HG02642 (cell line): ENCODE data around the gene JADE1.

ENCODE experiments used
- ATAC-seq: cut with Tn5 transposase; IDR thresholded peaks from one replicate; pipeline ENCODE4 v1.9.1; 2021; ENCODE audit warnings: mild to moderate bottlenecking; ENCODE audit not compliant: unreplicated experiment, poor library complexity

JADE1 gene

DNA sequence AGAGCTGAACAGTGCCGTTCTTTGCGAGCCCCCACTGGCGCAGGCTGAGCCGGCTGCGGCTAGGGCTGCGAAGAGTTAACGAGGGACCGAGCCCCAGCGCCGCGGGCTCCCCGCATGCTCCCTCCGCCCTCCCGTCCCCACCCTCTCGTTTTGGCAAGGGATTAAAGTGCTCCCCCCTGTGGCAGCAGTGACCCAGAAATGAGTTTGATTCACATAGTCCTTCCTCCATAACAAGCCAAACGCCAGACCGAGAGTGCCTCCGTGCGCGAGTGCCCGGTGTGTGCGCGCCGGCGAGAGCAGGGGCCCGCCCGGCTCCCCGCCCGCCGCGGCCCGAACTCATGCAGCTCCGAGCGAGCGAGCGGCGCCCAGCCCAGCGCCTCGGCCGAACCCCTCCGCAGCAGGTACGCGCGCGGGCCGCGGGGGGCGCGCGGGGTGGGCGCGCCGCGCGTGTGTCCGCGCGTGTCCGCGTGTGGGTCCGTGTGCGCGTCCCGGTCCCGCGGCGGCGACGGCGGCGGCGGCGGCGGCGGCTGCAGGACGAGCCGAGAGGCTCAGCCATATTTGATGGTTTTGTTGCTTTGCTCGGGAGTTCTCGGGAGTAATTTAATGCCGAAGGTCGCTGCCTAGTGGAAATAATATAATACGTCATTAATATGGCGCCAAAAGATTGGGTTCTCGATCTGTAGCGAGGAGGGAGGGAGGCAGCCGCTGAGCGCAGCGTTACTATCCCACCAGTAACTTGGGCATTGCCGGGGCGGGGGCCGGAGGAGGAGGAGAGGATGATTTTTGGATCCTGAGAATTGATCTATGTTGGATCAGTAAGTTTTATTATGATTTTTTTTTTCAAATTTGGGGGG lies at the start of gene JADE1:
TSS of gene JADE1 (plus strand) at position 224 of the 854 bp plus-strand sequence. CDS start 22,059 bp downstream, outside the sequence.
- peak; percentile 50 for ATAC-seq

DNA sequence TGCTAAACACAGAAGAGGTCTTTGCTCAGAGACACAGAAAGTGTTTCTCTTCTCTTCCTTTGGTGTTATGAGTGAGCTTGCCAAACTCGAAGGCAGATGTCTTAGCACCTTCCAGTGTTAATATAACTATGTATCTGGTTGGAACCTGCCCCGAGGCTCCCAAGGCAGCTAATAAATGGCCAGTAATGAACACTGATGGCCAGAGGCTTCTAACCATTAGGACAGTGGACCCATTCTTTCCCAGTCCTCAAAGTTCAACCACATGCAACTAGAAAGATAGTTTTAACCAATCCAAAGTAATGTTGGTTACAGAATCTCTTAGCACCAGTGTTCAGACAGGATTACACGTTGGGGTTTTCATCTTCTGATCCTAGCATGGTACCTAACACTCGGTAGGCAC lies 42.7 kb upstream of the JADE1 start:
- no peak for ATAC-seq

GRCh38 chr4:128768373-128768996 lies 41.0 kb upstream of the JADE1 start:
- ATAC-seq = no peak

- ATAC-seq = no peak
Observed at GRCh38 chr4:128769011-128769410, 40.5 kb upstream of the JADE1 start.

DNA sequence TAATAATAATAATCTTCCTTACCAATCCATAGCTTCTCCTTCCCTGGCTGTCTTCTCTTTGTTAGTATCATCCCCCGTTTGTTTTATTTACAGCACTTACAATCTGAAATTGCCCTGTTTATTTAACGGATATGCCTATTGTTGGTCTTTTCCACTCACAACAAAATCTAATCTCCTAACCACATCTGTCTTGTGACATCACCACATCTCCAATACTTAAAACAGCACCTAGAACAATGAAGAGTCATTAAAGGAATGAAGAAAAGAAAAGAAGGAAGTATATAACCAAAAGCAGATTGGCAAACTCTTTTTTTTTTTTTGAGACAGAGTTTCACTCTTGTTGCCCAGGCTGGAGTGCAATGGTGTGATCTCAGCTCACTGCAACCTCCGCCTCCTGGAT lies 38.7 kb upstream of the JADE1 start:
- no peak for ATAC-seq

DNA sequence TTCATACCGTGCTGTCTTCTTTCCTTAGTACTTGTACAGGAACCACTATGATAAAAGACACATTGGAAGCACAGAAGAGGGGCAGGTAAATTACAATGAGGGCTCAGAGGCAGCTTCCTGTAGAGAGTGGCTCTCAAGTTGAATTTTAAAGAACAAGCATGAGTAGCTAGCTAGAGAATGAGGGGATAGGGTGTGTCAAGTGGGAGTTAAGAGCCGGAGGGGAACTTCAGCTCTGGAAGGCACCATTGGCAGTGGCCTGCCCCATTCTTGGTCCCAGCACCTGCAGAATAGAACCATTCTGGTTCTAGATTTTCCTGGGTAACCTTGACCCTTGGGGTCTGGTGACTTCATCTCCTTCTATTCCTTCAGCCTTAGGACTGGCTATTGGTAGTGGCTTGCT lies 34.0 kb upstream of the JADE1 start:
- ATAC-seq = no peak

GRCh38 chr4:128775916-128776315 lies 33.6 kb upstream of the JADE1 start:
- ATAC-seq = no peak

DNA sequence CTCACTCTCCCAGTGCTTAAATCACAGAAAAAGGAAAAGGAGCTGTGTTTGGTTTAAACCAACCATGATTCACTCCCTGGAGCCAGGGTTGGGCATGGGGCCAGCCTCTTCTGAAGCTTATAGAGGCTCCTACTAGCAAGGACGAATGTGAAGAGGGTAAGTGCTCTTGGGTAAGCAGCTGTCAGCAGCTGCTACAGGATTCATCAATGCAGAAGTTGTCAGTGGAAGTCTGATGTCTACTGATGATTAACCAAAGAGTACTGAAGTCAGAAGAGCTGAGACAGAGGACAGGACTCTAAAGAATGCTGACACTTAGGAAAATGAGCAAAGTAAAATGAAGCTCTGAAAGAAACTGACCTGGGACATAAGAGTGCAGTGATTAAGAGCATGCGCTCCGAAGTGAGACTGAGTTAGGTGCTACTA lies 32.7 kb upstream of the JADE1 start:
- ATAC-seq = no peak

- no peak for ATAC-seq
Observed at GRCh38 chr4:128780688-128781087, 28.8 kb upstream of the JADE1 start.

DNA sequence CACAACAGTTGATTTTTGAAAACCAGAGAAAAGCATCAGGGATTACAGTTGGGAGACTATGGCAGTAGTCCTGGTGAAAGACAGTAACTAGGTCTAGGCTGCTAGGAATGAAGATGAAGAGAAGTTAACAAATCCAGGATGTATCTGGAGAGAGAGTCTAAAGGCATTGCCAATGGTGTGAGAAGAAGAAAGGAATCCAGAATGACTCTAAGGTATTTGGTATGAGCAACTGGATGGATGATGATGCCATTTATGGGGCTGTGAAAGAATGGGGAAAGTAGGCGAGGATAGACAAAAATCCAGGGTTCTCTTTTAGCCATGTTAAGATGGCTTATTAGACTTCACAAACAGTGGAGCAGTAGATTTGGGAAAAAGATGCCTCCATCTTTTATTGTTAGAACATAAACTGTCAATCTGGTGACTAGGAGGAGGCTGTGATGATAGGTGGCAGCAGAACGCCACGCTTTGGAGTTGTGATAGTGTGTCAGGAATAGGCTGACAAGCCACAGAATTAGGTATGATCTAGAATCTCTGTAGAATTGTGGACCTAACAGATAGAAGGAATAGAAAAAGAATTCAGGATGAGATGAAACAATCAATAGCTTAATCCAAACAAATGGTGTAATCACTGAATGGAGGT lies 27.3 kb upstream of the JADE1 start:
- ATAC-seq = peak; percentile 67

- ATAC-seq = no peak
Observed at GRCh38 chr4:128782875-128783614, 26.5 kb upstream of the JADE1 start.

- ATAC-seq = no peak
Observed at GRCh38 chr4:128787509-128788311, 21.8 kb upstream of the JADE1 start.

DNA sequence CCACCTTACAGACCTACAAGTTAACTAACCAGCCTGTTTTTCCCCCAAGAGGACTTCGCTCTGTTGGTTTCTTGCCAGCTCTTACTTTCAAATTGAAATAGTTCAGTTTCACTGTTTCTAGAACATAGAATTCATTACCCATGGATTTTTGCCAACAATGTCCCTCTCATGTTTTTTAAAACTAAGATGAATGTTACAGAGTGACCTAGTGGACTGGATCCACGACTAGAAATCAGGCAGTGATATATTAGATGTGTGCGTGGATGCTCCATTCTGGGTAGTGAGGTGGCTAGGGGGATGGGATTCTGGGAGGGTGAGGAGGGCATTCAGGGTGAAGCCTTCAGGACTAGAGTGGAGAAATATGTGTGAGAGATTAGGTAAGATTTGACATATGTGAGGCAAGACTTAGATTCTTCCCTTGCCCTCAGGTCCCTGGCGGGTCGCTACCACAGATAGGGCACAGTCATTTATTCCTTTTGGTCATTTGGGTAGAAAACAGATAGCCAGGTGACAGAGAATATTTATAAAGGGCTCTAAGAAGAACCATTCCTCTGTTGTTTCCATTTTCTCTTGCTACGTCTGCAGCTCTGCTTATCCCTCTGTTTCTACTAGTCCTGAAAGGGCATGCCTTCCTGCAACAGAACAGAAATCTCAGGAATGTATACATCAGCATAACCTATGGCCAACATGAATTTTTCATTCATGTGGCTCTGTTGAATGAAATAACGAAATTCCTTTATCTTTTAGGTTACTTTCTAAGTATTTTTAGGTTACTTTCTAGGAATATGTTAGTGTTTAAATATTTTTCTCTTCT lies 15.4 kb upstream of the JADE1 start:
- ATAC-seq = no peak

GRCh38 chr4:128796934-128797333 lies 12.6 kb upstream of the JADE1 start:
- no peak for ATAC-seq

DNA sequence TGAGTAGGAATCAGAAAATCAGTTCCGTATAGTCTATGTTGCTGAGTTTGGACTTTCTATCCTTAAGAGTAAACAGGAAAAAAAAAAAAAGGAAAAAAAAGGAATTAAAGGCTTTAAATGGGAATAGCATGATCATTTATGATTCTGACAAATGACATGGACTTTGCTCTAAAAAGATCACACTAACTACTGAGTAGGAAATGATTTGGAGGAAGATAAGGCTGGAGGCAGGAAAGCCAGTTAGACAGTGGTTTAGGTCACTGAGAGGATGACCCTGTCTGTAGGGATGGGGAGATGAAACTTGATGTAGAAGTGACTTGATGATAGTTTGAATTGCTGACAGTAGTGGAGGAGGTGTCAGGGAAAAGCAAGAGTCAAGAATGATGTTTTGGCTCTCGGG lies 9.2 kb upstream of the JADE1 start:
- no peak for ATAC-seq

- ATAC-seq = no peak
Observed at GRCh38 chr4:128800701-128801284, 8.7 kb upstream of the JADE1 start.

- ATAC-seq = no peak
Observed at GRCh38 chr4:128802680-128803628, 6.5 kb upstream of the JADE1 start.

- no peak for ATAC-seq
Observed at GRCh38 chr4:128803783-128804182, 5.7 kb upstream of the JADE1 start.
